ENCODE measurements around the gene DPYSL5.

DNA sequence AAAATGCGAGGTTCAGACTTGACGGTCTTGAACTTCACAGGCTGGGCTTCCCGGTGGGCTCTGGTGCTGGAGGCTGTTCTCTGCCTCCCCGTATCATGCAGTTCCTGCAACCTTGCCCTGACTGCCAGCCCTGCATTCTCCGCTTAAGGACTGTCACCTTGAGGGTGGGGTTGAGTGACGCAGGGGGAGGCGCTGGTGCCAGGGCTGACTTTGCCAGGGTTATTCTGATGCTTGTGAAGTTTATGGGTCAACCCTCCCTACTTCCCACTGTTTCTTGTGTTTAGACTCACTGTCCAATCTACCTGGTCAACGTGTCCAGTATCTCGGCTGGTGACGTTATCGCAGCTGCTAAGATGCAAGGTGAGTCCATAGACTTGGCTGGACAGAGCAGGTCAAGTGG lies 85.0 kb downstream of the DPYSL5 start:
- TF ChIP-seq, protein P1, sequence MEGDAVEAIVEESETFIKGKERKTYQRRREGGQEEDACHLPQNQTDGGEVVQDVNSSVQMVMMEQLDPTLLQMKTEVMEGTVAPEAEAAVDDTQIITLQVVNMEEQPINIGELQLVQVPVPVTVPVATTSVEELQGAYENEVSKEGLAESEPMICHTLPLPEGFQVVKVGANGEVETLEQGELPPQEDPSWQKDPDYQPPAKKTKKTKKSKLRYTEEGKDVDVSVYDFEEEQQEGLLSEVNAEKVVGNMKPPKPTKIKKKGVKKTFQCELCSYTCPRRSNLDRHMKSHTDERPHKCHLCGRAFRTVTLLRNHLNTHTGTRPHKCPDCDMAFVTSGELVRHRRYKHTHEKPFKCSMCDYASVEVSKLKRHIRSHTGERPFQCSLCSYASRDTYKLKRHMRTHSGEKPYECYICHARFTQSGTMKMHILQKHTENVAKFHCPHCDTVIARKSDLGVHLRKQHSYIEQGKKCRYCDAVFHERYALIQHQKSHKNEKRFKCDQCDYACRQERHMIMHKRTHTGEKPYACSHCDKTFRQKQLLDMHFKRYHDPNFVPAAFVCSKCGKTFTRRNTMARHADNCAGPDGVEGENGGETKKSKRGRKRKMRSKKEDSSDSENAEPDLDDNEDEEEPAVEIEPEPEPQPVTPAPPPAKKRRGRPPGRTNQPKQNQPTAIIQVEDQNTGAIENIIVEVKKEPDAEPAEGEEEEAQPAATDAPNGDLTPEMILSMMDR (IDR thresholded peaks at IDR 0.05), result no peak
- no peak for TF ChIP-seq EZH2 (IDR thresholded peaks at IDR 0.05; ENCODE audit: borderline replicate concordance, insufficient read depth, low read depth, low read length, poor library complexity, severe bottlenecking)

All from B cell (primary cell).